ENCODE data around the gene IMPACT.

DNA sequence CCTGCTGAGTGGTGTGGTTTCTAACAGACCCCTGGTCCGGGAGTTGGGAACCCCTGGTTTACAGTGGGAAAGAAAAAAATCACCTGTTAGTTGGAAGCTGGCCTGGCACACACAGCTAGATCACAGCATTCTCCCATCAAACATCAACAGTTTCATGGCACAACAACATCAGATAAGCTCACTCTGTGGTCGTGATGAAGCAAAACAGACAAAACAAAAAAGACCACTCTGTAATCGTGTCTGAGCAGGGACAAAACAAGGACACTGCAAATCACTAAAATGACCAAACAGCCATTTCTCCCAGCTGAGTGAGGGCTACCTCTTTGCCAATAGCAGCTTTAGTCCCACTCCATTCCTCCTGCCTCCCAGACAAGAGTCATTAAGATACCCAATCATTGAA is 9.0 kb upstream of the IMPACT start:
- TF ChIP-seq, protein P1, sequence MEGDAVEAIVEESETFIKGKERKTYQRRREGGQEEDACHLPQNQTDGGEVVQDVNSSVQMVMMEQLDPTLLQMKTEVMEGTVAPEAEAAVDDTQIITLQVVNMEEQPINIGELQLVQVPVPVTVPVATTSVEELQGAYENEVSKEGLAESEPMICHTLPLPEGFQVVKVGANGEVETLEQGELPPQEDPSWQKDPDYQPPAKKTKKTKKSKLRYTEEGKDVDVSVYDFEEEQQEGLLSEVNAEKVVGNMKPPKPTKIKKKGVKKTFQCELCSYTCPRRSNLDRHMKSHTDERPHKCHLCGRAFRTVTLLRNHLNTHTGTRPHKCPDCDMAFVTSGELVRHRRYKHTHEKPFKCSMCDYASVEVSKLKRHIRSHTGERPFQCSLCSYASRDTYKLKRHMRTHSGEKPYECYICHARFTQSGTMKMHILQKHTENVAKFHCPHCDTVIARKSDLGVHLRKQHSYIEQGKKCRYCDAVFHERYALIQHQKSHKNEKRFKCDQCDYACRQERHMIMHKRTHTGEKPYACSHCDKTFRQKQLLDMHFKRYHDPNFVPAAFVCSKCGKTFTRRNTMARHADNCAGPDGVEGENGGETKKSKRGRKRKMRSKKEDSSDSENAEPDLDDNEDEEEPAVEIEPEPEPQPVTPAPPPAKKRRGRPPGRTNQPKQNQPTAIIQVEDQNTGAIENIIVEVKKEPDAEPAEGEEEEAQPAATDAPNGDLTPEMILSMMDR (IDR thresholded peaks at IDR 0.05; ENCODE audit: low read depth, low read length, poor library complexity, severe bottlenecking), result no peak
- no peak for TF ChIP-seq EZH2phosphoT487 (IDR thresholded peaks at IDR 0.05; ENCODE audit: borderline replicate concordance, low read length)

Data from DOHH2 (cell line).